H9 (cell line): ENCODE measurements around the gene DLL4. TPM values are rescaled to one million over a fixed set of nuclear protein-coding genes. Genes with fewer than 3 reads are reported as not detected.

Source experiments
- DNase-seq: peaks from one replicate; pipeline ENCODE4 v3.0.0-alpha.2; 2017
- H2AFZ ChIP-seq: one replicate; pipeline ENCODE4 v1.6.1; 2013; ENCODE audit warnings: mild to moderate bottlenecking, low read length, control low read depth, moderate library complexity
- H2AK5ac ChIP-seq: 2 replicates; pipeline ENCODE4 v1.6.1; 2013; ENCODE audit warnings: low read length, control low read depth, mixed read lengths; ENCODE audit not compliant: insufficient read length
- H2BK120ac ChIP-seq: one replicate; pipeline ENCODE4 v1.6.1; 2013; ENCODE audit warnings: low read depth, mild to moderate bottlenecking, low read length, control low read depth, inconsistent platforms; ENCODE audit not compliant: poor library complexity, severe bottlenecking
- H2BK12ac ChIP-seq: 2 replicates; pipeline ENCODE4 v1.6.1; 2013; ENCODE audit warnings: low read length, control low read depth, mixed read lengths, low read depth; ENCODE audit not compliant: insufficient read length
- H2BK15ac ChIP-seq: 2 replicates; pipeline ENCODE4 v1.6.1; 2013; ENCODE audit warnings: low read depth, low read length, control low read depth
- H2BK20ac ChIP-seq: one replicate; pipeline ENCODE4 v1.6.1; 2013; ENCODE audit warnings: low read depth, mild to moderate bottlenecking, low read length, control low read depth, inconsistent platforms; ENCODE audit not compliant: poor library complexity, severe bottlenecking
- H2BK5ac ChIP-seq: 2 replicates; pipeline ENCODE4 v1.6.1; 2013; ENCODE audit warnings: low read length, control low read depth, mixed read lengths; ENCODE audit not compliant: insufficient read length
- H3K14ac ChIP-seq: 2 replicates; pipeline ENCODE4 v1.6.1; 2013; ENCODE audit warnings: low read length, control low read depth; ENCODE audit not compliant: insufficient read depth
- H3K18ac ChIP-seq: 2 replicates; pipeline ENCODE4 v1.6.1; 2013; ENCODE audit warnings: low read depth, mild to moderate bottlenecking, mixed read lengths, low read length, control low read depth; ENCODE audit not compliant: insufficient read length
- H3K23ac ChIP-seq: 2 replicates; pipeline ENCODE4 v1.6.1; 2013; ENCODE audit warnings: low read length, control low read depth, mixed read lengths, low read depth; ENCODE audit not compliant: insufficient read length
- H3K23me2 ChIP-seq: 2 replicates; pipeline ENCODE4 v1.6.1; 2013; ENCODE audit warnings: low read depth, mild to moderate bottlenecking, mixed read lengths, low read length, control low read depth; ENCODE audit not compliant: insufficient read length, poor library complexity, severe bottlenecking
- H3K27ac ChIP-seq: 2 replicates; pipeline ENCODE4 v1.5.1; 2013; ENCODE audit warnings: low read length, control low read depth, mixed read lengths, low read depth; ENCODE audit not compliant: insufficient read length
- H3K27me3 ChIP-seq: 2 replicates; pipeline ENCODE4 v1.6.1; 2013; ENCODE audit warnings: low read length, control low read depth, inconsistent platforms; ENCODE audit not compliant: insufficient read depth
- H3K4ac ChIP-seq: 2 replicates; pipeline ENCODE4 v1.6.1; 2013; ENCODE audit warnings: low read depth, mild to moderate bottlenecking, control low read depth, inconsistent platforms, low read length, moderate library complexity
- H3K4me1 ChIP-seq: 2 replicates; pipeline ENCODE4 v1.6.1; 2013; ENCODE audit warnings: low read length, control low read depth, inconsistent platforms; ENCODE audit not compliant: insufficient read depth
- H3K4me2 ChIP-seq: 2 replicates; pipeline ENCODE4 v1.6.1; 2013; ENCODE audit warnings: low read length, control low read depth, mixed read lengths; ENCODE audit not compliant: insufficient read length, insufficient read depth
- H3K56ac ChIP-seq: 2 replicates; pipeline ENCODE4 v1.6.1; 2013; ENCODE audit warnings: low read depth, mild to moderate bottlenecking, mixed read lengths, low read length, control low read depth; ENCODE audit not compliant: insufficient read length
- H3K79me1 ChIP-seq: 2 replicates; pipeline ENCODE4 v1.6.1; 2013; ENCODE audit warnings: low read depth, mild to moderate bottlenecking, moderate library complexity, low read length, control low read depth, inconsistent platforms; ENCODE audit not compliant: insufficient read depth, poor library complexity, severe bottlenecking
- H3K79me2 ChIP-seq: 2 replicates; pipeline ENCODE4 v1.6.1; 2013; ENCODE audit warnings: low read length, control low read depth, inconsistent platforms; ENCODE audit not compliant: insufficient read depth
- H3K9ac ChIP-seq: 2 replicates; pipeline ENCODE4 v1.6.1; 2013; ENCODE audit warnings: low read length, control low read depth, mixed read lengths; ENCODE audit not compliant: insufficient read length; ENCODE audit errors: extremely low read depth
- H3K9me3 ChIP-seq: one replicate; pipeline ENCODE4 v1.6.1; 2013; ENCODE audit warnings: low read depth, low read length, inconsistent platforms; ENCODE audit not compliant: control insufficient read depth
- H3T11ph ChIP-seq: one replicate; pipeline ENCODE4 v1.6.1; 2013; ENCODE audit warnings: mild to moderate bottlenecking, low read length, control low read depth, inconsistent platforms
- H4K20me1 ChIP-seq: one replicate; pipeline ENCODE4 v1.6.1; 2013; ENCODE audit not compliant: control insufficient read depth, insufficient read length, insufficient read depth
- H4K5ac ChIP-seq: 2 replicates; pipeline ENCODE4 v1.6.1; 2013; ENCODE audit warnings: low read depth, mild to moderate bottlenecking, mixed read lengths, low read length, control low read depth; ENCODE audit not compliant: insufficient read length
- H4K8ac ChIP-seq: replicated peaks from 2 replicates; pipeline ENCODE4 v1.6.1; 2013; ENCODE audit warnings: low read length, control low read depth, mixed read lengths, low read depth; ENCODE audit not compliant: insufficient read length
- H4K91ac ChIP-seq: 2 replicates; pipeline ENCODE4 v1.6.1; 2013; ENCODE audit warnings: low read depth, mild to moderate bottlenecking, moderate library complexity, mixed read lengths, low read length, control low read depth; ENCODE audit not compliant: insufficient read length
- H3K27ac Mint-ChIP-seq, 3 experiments: 2 replicates in 2 of 3; 3 replicates in 1 of 3; pipeline ENCODE4 v1.8.0; 2020 to 2021; ENCODE audit warnings: mixed read lengths in 3 of 3, mild to moderate bottlenecking in 1 of 3, moderate library complexity in 1 of 3
- H3K27me3 Mint-ChIP-seq: 2 replicates; pipeline ENCODE4 v1.8.0; 2021; ENCODE audit warnings: low read depth, mild to moderate bottlenecking, moderate library complexity, mixed read lengths
- H3K36me3 Mint-ChIP-seq, 3 experiments: 2 replicates in 2 of 3; 3 replicates in 1 of 3; pipeline ENCODE4 v1.8.0; 2020 to 2021; ENCODE audit warnings: low read depth in 3 of 3, mixed read lengths in 3 of 3; ENCODE audit not compliant: insufficient read depth in 1 of 3
- H3K4me1 Mint-ChIP-seq, 2 experiments: 2 replicates each; pipeline ENCODE4 v1.8.0; 2020; ENCODE audit warnings: mixed read lengths in 2 of 2
- H3K4me3 Mint-ChIP-seq, 2 experiments: 2 replicates in 1 of 2; 3 replicates in 1 of 2; pipeline ENCODE4 v1.8.0; 2020 to 2021; ENCODE audit warnings: mild to moderate bottlenecking in 2 of 2, mixed read lengths in 2 of 2, moderate library complexity in 1 of 2
- H3K9me3 Mint-ChIP-seq, 2 experiments: 2 replicates in 1 of 2; 3 replicates in 1 of 2; pipeline ENCODE4 v1.8.0; 2020; ENCODE audit warnings: mild to moderate bottlenecking in 2 of 2, mixed read lengths in 2 of 2, moderate library complexity in 1 of 2
- whole genome bisulfite sequencing: extraction: QIAGEN DNeasy Blood & Tissue Kit; methylation state at CpG from one replicate; pipeline ENCODE4 v1.1.7; 2013; ENCODE audit warnings: missing lambda C conversion rate, low lambda C conversion rate, mixed read lengths; ENCODE audit not compliant: insufficient read length; ENCODE audit errors: extremely low coverage; 5-methylcytosine and 5-hydroxymethylcytosine counted together
- total RNA-seq: library from RNA; stranded (reverse); gene quantifications from 2 replicates; pipeline ENCODE4 v1.2.1, GENCODE V29; 2021
- TF ChIP-seq, protein P1 (sequence below): fragments of 200-600 bp; sonication (generic); conservative IDR thresholded peaks from 3 replicates; pipeline ENCODE4 v1.8.0; 2021; ENCODE audit warnings: antibody characterized with exemption, mild to moderate bottlenecking

Gene DLL4
- total RNA-seq, 1 experiment from 2014 or later, result 0.28 TPM

DNA sequence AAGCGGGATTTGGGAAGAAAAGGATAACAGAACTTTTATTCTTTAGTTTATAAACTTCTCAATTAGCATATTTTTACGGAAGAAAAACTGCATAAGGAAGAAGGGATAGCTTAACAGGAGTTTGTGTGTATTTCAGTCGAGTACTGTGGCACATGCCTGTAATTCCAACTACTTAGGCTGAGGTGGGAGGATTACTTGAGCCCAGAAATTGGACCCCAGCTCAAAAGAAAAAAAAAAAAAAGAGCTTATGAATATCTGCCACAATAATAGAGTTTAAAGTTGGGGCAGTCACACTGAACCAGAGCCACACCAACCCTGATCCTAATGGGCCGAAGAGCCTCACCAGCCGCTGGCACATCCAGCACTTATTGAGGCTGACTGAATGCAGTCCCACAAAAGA lies 55.3 kb downstream of the DLL4 start:
- TF ChIP-seq, protein P1, sequence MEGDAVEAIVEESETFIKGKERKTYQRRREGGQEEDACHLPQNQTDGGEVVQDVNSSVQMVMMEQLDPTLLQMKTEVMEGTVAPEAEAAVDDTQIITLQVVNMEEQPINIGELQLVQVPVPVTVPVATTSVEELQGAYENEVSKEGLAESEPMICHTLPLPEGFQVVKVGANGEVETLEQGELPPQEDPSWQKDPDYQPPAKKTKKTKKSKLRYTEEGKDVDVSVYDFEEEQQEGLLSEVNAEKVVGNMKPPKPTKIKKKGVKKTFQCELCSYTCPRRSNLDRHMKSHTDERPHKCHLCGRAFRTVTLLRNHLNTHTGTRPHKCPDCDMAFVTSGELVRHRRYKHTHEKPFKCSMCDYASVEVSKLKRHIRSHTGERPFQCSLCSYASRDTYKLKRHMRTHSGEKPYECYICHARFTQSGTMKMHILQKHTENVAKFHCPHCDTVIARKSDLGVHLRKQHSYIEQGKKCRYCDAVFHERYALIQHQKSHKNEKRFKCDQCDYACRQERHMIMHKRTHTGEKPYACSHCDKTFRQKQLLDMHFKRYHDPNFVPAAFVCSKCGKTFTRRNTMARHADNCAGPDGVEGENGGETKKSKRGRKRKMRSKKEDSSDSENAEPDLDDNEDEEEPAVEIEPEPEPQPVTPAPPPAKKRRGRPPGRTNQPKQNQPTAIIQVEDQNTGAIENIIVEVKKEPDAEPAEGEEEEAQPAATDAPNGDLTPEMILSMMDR, result no peak
- Histone ChIP-seq H4K8ac (no peak overlapping the region), H2AK5ac (no peak overlapping the region), H2BK15ac (no peak overlapping the region), H3K4me1 (no peaks in the 10 kb centered on the region), H3K27me3 (no peaks in the 10 kb centered on the region), H3K14ac (no peak overlapping the region), H3K23me2 (no peaks in the 10 kb centered on the region), H4K20me1 (no peaks in the 10 kb centered on the region), H2BK20ac (no peak overlapping the region), H2AFZ (no peak overlapping the region), H2BK120ac (no peak overlapping the region), H3K79me2 (no peaks in the 10 kb centered on the region), H3T11ph (no peak overlapping the region), H2BK12ac (no peak overlapping the region), H3K4ac (no peak overlapping the region), H3K9me3 (no peaks in the 10 kb centered on the region), H2BK5ac (no peak overlapping the region), H3K18ac (no peak overlapping the region), H3K4me2 (no peak overlapping the region), H3K9ac (no peak overlapping the region), H4K91ac (no peak overlapping the region), H3K23ac (no peak overlapping the region), H3K56ac (no peak overlapping the region), H3K27ac (no peak overlapping the region), H3K79me1 (no peaks in the 10 kb centered on the region), H4K5ac (no peak overlapping the region)
- H3K27me3 Mint-ChIP-seq, result no peaks in the 10 kb centered on the region
- H3K36me3 Mint-ChIP-seq, result peaks cover 43 to 92% (median 71%) of the 10 kb centered on the region in 3 experiments; a peak in 6 of 7 replicates
- no peaks in the 10 kb centered on the region for H3K9me3 Mint-ChIP-seq
- WGBS, result no CpG with 5 or more reads among the region's 5 CpGs
- no peak overlapping the region for H3K4me3 Mint-ChIP-seq
- DNase-seq, result no peak
- no peaks in the 10 kb centered on the region for H3K4me1 Mint-ChIP-seq
- H3K27ac Mint-ChIP-seq, result no peak overlapping the region
